Fibroblast of skin of left biceps (primary cell): ENCODE results near the gene CDK14.

Experiments
- DNase-seq, 2 experiments: peaks; one replicate each; pipeline ENCODE4 v3.0.0-alpha.2; 2013; ENCODE audit warnings: low read depth in 2 of 2

The CDK14 gene

DNA sequence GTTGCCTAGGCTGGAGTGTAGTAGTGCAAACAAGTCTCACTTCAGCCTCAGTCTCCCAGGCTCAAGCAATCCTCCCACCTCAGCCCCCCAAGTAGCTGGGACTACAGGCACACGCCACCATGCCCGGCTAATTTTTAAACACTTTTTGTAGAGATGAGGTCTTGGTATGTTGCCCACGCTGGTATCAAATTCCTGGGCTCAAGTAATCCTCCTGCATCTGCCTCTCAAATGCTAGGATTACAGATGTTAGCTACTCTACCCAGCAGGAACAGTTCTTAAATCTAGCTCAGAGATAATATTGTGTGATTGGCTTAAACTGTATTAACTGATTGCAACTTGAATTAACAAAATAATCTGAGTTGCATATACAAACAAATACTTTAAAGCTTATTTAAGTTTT is 82.9 kb downstream of the CDK14 start:
- no peak for DNase-seq

DNA sequence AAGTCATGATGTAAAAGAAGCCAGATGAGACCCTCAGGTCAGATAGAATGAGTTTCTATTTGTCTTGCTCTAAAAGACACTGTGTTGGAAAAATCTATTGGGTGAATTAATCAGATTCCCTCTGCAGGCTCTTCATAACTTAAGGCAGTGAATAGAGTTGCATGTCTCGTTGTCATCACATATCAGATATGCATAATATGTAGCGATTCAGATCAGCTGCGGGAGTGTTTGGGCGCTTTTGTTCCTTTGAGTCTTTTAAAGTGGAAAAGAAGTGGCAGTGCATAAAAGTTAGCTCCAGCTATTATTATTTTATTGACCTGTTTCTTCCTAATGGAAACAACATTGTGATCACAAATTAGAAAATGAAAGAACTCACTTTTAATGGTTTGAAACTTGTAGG is 84.4 kb downstream of the CDK14 start:
- DNase-seq: no peak

DNA sequence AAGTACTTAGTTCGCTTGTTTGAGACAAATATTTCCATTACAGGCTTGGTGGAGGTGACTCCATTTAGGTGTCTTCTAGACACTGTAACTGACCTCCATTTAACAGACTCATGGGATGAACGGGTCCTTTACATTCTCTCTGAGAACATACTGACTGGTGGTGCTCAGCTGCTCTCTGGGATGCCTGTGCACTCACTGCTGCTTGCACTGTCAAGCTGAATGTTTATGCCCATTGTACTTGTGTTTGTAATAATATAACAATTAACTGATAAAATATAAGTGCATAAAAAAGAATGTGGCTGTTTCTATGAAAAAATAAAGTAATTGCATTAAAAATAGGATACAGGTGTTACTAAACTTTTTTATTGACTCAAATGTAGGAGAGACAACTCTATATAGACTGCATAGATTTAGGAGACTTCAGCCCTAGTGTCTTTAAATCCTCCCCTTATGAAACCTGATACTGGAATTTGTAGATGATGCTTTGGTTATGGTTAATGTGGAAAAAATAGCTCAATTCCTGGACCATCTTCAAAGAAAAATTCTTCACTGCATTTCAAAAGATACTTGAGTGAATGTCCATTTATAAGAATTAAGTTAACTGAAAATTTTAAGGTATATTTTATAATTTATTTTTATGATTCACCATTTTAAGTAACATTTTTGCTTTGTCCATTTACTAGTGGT is 85.4 kb downstream of the CDK14 start:
- DNase-seq: no peak

DNA sequence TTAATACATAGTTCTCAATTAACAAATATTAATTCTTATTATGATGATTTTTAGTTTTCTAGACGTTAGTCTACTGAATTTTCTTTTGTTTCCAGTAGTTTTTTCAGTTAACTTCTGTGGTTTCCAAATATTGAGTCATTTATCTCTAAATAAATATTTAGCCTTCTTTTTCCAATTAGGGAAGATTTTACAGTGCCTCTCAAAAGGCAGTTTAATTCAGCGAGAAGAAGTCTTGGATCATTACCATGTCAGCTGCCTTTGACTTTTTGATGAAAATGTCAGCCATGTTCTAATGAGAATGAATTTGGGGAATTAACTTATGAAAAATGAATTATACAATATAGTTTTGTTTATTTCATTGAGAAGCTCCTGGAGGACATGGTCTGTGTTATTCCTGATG is 90.0 kb downstream of the CDK14 start:
- no peak for DNase-seq

DNA sequence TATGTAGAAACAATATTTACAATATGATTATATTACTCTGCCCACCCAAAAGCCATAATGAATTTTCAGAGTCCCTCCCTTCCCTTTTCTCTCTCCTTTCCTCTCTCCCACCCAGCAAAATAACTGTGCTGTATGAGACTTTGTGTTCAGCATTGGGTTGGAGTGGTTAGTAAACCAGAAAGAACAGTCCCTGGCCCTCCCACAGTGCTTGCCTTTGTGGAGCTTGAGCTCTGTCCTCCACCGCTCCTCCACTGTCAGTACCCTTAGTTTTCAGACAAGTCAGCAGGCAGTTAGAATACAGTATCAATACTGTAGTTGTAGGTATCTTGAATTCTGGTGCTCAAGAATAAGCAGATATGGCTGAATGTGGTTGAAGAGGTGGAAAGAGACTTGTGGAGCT is 92.7 kb downstream of the CDK14 start:
- DNase-seq: no peak

DNA sequence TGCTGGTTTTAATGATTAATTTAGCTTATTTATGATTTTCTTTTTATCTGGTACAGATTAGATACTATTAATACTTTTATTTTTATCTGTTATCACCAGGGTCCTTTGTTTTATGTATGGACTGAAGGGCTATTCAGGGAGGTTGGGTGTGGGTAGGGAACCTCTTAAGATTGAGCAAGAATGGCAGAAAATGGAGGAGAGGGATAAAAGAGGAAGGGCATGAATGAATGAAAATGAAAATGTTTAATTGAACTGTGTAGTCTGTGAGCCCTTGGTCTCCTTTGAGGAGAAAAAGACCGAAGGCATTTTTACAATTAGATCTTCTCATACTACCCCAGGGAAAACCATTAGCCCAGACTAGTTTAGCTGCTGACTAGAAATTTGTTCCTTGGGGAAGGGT is 93.1 kb downstream of the CDK14 start:
- DNase-seq: no peak

DNA sequence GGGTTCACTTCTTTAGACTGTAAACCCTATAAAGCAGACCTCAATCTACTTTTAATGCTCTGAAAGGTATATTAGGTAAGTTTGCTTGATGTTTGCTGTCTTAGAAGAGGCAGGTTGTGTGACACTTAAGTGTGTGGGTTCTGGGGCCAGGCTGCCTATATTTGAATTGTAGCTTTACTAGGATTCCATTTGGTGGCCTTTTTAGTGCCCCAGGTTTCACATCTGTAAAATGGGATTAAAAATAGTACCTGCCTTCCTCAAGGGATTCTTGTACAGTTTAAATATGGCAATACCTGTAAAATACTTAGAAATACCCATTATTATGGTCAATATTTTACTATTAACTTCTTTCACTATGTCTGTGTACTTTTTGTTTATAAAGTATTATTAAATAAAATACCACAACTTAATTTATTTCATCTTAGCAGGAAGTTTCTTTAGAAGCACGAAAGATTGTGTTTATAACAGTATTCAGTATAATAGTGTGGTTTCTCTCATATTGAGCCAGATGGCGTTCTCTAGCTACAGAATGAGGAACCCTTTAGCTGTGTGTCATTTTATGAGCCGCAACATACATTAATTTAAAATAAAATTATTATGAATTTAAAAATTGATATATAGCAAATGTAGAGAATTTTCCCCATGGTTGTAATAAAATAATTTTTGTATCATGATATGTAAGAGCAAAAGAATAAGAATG is 94.2 kb downstream of the CDK14 start:
- DNase-seq: no peak

DNA sequence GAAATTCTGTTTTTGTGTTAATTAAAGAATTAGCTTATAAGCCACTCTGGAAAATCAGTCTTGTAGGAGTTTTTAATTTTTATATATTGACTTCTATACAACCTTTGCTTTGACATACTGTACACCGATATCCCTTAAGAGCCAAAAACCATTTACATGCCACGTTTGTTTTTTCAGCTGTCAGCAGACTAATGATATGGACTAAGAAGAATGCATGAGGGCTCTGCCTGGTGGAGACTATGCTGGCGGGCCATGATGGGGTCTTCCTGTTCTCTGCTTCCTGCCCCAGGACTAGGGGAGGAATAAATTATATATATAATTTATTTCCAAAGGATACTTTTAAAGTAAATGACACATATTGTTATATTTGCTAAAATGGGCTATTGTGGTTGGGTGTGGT is 96.3 kb downstream of the CDK14 start:
- no peak for DNase-seq

DNA sequence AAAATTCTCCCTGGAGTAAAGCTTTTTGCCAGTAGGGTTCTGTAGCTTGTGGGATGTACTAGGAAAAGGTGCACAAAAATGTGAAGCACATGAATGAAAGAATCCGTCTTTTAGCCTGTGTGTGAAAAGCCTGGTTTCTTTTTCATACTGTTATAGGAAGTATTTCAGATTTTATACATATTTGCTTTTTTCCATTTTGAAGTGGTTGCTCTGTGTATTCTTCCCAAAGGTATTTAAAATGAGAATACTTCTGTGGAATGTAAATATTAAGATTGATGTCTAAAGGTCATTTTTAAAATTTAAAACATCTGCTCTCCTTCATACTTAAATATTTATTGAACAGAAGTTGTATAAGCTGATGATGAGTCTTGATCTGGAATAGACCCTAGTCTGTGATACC is 96.8 kb downstream of the CDK14 start:
- peak; percentile 28 to 36 for DNase-seq

DNA sequence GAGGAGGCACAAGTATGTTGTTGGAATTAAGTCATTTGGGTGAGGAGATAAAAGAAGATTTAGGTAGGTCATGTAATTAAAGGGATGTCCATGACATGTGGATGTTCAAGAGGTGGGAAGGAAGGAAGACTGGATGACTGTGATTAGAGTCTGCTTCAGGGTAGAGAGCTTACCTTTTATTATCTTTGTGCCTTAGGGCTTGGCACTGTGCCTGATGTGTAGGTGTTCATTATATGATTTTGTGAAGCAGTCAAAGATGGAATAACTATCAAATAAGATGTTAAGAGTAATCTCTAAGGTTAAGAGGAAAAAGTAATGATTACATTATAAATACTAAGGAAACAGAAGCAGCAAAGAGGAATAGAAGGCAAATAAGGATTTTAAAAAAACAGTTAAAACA is 97.8 kb downstream of the CDK14 start:
- DNase-seq: no peak

DNA sequence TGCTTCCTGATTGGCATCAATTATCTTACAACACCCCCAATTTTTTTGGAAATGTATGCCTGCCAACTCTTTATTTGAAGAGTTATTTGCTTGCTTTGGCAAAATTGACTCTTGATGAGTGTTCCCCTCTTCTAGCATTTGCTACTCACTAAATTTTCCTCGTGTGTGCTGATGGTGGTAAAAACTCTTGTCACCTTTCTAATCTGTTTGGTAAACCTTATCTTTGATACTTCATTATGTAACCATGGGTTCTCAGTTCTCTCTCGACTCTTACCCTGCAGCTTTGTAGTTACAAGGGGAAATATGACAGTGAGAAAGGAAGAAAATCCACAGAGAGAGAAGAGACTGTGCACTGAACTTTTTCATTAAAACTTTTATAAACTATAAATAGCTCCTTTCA is 102.5 kb downstream of the CDK14 start:
- DNase-seq: no peak

DNA sequence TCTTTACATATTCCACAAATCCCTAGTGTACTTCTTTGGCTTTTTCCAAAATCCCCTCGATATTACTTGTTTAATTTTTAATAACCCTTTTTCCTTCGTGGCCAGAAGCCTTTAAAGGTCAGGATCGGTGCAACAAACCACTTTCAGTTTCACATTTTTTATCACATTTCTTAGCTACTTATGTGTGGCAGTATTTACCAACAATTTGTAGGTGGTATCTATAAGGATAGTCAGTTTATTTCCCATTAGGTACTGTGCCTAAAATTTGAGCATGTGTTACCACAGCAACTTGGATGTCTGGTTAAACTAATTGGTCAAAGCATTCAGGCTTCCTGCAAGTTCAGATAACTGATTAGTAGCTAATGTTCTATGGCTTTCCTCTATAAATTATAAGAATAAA is 104.9 kb downstream of the CDK14 start:
- no peak for DNase-seq

DNA sequence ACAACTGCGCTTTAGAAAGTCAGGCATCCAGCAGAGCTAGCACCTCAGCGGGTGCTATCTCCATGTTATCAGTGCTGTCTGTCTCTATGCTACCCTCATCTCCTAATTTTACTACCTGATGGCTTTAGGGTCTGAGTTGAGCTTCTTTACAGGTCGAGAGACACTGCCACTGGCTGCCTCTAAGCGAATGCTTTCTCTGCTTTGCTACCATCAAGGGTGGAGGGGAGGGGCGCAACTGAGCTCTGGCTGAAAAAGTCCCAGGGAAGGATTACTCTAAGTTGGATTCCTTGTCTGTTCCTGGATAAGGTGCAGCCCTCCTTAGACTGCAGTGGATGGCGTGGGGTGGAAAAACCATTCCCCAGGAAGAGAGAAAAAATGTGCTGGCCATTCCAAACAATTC is 105.7 kb downstream of the CDK14 start:
- DNase-seq: no peak

DNA sequence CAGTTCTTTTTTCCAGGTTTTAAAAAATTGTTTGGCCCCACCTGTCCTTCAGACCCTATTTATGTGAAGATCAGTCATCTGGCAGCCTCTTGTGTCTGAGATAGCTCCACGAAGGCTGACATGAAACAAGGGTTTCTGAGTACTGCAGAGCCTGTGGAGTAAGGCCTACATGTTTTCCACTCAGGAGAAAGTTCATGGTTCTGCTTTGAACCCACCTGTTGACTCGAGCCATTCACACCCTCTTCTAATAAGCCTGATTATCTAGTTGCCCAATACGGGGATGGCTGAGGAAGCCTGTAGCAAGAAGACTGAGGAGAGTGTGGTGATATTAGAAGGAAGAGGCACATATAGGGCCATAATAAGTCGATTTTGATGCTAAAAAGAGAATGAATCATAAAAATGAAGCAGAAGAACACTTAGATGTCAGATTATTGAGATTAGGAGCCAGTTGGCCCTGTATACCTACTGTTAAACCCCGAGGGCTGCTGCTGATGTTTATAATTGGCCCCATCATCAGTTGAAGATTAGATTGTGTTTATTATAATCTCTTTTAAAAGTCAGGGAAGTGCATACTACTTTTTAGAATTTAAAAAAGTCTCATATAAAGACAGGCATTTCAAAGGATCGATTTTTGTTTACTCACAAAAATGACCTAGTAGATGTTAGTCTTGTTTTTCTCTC is 109.4 kb downstream of the CDK14 start:
- DNase-seq: no peak

DNA sequence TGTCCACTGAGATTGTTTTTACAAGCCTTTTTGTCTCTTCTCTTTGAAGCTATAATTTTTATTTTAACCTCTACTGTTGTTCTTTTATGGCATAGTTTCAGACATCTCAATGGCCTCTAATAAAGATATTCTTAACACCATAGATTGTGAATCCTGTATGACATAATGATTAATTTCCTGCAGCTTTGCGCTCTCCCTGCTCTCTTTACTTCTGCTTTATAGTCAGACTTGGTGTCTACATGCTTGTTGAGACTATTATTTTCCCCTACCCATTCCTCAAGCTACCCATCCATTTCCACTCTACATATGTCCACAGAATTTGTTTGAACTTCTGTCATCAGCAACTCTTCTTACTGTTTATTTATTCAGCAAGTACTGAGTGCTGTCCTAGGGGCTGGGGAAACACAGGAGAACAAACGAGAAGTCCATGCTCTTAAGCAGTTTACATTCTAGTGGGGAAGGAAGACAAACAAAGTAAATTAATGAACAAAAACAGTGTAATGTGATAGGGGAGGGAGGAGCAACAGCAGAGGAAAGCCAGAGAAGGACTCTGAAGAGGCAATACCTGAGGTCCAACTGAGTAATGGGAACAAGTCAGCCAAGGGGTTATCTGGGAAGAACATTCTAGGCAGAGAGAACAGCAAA is 110.1 kb downstream of the CDK14 start:
- no peak for DNase-seq

DNA sequence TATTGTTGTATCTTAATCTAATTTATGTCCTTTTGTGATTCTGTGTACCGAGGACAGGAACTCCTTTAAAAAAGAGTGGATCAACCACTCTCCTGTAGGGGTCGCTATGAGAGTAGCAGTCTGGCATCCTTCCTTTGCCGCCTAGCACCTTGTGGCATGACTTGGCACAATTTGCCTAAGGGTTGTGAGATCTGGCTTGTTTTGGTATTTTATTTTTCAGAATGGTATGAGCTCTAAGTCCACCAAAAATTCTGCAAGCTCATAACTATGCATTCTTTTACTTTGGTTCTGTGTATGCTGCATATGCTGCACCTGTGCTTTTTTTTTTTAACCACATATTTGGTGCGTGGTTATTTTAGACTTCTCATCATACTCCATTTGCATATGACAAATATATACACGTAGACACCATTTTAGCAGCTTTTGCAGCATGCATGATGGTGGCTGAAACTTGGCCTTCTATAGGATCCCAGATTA is 112.8 kb downstream of the CDK14 start:
- DNase-seq: no peak

DNA sequence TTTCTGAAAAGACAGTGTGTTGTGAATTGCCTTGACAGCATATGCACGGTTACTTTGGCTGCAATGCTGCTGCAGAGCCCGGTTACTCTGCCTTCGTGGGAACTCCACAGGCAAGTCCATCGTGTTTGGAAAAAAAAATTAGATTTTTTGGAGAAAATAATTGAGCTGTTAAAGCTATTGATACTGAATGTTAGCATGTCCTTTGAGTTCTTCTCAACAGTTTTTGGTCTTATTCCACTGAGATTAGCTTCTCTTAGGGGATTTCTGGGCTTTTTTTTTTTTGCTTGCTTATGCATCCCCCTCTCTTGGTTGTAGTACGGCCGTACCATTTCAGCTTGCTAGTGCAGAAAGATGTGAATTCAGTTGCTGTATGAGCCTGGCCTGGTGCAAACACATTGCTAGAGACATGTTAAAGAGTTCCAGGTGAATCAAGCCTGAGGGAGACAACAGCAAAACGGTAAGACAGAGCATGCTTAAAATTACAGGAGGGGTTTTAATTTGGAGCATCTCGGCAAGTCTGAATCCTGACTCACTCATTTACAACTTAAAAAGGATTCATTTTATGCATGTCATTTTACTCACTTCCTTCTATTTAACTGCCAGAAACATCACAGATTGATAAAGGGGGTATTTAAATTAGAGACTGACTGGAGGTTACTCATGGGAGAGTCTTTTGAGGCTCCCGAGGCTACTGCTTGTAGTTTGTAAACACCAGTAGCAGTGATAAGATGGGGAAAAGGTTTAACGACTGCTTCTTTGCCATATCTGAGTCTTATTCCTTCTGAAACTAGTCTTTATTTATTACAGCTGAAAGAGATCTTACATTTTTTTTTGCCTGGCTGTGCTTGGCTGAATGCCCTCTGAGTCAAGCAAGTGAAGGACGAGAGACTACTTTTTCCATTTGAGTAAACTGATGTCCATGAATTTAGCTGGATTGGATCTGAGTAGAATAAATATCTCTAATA is 113.7 kb downstream of the CDK14 start:
- DNase-seq: peak in 1 of 2 experiments; percentile 33

DNA sequence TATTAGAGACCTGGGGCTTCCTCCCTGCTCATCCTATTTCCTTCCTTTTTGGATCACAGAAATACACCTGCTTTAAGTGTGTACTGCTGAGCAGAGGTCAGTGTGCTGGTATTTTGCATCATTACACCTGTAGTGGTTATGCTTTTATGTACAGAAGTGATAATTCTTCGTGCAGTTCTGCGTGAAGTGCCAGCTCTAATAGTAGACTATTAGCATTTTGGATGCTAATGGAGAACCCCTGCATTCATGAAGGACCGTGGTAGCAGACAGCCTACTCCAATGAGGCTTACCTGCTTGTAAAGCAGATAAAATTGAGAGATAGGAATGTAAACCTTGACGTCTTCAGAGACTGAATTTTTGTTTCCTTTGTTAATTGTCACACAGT is 114.3 kb downstream of the CDK14 start:
- no peak for DNase-seq

DNA sequence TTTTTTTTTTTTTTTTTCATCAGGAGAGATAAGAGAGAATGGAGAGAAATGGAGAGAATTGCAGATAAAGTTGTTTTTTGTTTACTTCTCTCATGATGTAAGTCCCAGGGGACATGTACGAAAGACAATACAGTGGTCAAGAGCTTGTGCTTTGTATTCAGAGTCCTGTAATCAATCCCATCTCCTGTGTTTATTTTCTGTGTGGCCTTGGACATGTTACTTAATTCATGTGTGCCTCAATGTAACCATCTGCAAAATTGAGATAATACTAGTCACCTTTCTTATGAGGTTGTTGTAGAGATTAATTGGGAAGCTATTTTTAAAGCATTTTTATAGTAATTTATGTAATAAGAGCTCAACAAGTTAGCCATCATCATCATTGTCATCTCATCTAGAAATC is 117.5 kb downstream of the CDK14 start:
- DNase-seq: no peak

DNA sequence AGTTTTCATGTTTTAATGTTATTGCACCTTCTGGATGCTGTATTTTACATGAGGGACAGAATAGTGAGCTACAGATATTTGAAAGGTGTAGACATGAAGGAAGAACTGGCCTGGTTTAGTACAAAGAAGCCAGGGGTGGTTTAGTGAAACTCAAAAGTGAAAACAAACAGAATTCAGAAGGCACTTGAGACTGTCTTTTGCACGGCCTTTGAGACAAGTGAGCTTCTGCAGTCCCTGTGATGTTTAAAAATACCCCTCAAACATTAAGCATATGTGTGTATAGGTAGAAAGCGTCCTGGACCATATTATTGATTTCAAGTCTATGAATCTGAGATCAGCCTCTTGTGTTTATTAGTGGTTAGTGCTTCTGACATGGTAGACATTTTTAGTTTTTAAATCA is 118.9 kb downstream of the CDK14 start:
- DNase-seq: no peak

DNA sequence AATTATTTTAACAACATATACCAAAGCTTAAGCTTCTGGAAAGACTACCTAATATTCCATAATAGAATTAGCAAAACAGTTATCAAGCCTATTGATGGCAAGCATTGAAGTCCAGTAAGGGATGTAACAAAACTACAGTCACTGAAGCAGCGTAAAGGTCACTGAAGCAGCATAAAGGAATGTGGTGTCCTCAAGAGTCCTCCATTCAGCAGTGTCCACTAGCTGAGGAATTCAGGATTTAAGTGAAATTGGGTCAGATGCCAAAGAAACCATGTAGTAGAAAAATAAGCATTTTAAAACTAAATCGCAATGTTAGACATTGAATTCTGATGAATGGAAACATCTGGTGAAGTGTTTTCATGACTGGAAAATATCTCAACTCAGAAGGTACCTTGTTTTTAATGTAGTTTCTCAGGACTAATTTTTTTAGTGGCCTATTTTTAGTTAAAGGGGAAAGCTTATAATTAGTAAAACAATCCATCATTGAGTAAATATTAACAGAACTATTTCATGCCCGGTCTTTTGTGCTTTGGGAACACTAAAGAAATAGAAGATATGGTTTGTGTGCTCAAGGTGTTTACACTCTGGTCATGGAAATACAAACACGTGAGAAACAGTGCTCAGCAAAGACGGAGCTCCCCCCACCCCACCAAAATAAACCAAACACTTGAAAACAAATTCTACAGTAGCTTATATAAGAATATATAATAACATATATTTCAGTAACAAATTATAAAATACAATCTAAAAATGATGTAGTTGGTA is 121.4 kb downstream of the CDK14 start:
- no peak for DNase-seq
